GM19468 (cell line): ENCODE measurements around the gene CGNL1.

ENCODE experiments used
- ATAC-seq: cut with Tn5 transposase; IDR thresholded peaks from one replicate; pipeline ENCODE4 v1.9.1; 2021; ENCODE audit warnings: mild to moderate bottlenecking, moderate library complexity, moderate number of reproducible peaks; ENCODE audit not compliant: unreplicated experiment; ENCODE audit errors: extremely low read depth

CGNL1 gene, protein sequence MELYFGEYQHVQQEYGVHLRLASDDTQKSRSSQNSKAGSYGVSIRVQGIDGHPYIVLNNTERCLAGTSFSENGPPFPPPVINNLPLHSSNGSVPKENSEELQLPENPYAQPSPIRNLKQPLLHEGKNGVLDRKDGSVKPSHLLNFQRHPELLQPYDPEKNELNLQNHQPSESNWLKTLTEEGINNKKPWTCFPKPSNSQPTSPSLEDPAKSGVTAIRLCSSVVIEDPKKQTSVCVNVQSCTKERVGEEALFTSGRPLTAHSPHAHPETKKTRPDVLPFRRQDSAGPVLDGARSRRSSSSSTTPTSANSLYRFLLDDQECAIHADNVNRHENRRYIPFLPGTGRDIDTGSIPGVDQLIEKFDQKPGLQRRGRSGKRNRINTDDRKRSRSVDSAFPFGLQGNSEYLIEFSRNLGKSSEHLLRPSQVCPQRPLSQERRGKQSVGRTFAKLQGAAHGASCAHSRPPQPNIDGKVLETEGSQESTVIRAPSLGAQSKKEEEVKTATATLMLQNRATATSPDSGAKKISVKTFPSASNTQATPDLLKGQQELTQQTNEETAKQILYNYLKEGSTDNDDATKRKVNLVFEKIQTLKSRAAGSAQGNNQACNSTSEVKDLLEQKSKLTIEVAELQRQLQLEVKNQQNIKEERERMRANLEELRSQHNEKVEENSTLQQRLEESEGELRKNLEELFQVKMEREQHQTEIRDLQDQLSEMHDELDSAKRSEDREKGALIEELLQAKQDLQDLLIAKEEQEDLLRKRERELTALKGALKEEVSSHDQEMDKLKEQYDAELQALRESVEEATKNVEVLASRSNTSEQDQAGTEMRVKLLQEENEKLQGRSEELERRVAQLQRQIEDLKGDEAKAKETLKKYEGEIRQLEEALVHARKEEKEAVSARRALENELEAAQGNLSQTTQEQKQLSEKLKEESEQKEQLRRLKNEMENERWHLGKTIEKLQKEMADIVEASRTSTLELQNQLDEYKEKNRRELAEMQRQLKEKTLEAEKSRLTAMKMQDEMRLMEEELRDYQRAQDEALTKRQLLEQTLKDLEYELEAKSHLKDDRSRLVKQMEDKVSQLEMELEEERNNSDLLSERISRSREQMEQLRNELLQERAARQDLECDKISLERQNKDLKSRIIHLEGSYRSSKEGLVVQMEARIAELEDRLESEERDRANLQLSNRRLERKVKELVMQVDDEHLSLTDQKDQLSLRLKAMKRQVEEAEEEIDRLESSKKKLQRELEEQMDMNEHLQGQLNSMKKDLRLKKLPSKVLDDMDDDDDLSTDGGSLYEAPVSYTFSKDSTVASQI

DNA sequence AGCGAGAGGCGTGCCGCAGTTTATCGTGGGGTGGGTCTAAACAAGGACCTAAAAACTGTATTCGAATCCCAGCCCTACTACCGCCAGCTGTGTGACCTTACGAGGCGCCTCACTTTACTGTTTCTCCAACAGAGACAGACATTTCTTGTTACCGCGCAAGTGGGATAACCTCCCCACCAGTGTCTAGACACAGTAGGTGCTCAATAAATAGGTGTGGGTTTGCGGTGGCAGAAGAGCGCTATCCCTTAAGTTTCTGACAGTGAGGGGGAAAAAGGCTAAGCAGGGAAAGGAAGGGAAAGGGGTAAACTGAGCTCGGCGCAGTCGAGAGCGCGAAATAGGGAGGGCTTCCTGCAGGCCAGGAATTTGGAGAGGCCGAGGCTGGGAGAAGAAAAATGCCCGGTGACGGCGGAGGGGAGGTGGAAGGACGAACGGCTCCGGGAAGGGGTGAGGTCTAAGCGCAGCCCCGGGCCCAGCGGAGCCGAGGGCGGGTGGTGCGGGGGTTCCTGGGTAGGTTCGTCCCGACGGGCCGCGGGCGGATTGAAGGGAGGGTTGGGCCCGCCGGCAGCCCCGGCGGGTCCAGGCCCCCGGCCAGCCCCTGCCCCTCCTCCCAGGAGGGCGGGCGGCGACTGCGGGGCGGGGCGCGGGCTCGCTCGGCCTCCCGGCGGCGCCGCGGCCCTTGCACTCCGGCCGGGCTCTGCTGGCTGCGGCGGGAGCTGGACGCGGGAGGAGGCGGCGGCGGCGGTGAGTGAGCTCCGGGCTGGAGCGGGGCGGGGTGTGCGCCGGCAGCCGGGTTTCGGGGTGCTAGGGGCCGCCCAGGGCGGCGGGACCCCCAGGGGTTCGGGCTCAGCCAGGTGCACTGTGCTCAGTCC is at the start of gene CGNL1:
Gene CGNL1, plus strand, starts transcription at position 679 of the 869 bp plus-strand sequence. CDS start 61,495 bp downstream, outside the sequence.
- ATAC-seq: no peak

GRCh38 chr15:57327985-57328471 is 48.3 kb upstream of the CGNL1 start:
- no peak for ATAC-seq

GRCh38 chr15:57328479-57328878 is 47.8 kb upstream of the CGNL1 start:
- ATAC-seq: no peak

GRCh38 chr15:57328897-57329296 is 47.4 kb upstream of the CGNL1 start:
- ATAC-seq: no peak

GRCh38 chr15:57329582-57330367 is 46.5 kb upstream of the CGNL1 start:
- ATAC-seq: no peak

DNA sequence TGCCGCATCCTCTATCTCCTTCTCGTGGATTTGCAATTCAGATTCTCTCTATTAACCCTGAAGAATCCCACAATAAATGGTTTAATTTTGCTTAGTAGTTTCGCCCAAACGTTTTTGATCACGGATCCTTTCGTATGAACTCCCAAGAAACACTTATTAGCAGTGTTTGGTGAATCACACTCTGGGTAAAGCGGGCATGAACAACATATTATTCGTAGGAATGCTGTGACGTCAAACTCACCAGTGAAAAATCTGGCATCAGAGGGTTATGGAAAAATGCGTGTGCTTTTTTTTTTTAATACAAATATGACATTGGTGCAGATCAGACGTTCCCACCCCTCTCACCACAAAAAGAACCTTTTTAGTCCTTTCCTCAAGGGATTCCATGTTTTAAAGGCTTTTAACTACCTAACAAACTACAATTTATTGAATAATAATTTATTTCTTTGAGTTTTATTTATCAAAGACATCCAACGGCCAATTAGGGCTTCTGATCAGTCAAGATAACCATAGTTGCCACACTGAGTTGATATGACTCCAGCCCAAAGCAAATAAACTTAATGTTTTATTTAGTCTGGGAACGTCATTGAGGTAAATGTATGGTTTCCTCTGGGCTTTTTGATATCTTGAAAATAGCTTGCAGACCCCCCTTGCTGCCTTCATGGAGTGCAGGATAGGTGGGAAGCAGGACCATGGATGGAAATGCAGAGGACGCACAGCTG is 45.5 kb upstream of the CGNL1 start:
- no peak for ATAC-seq

DNA sequence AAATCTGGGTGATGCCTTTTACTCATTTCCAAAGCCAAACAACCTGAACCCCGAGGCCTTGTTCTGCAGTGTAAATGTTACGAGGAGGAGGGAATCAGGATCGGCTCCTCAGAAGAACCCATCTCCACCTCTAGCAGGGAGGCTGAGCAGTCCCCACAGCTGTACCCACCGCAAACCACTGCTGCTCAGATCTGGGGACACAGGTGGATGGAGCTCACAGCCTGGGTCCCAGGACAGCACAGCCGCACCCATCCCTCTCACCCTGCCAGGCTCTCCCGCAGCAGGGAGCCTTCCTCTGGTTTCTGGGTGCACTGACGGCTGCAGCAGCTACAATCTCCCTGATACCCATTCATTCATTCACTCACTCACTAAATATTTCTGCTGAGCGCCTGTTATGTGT is 44.0 kb upstream of the CGNL1 start:
- ATAC-seq: no peak

- ATAC-seq: no peak
These were observed 42.8 kb upstream of the CGNL1 start for GRCh38 chr15:57333487-57333886.

GRCh38 chr15:57334257-57334656 is 42.0 kb upstream of the CGNL1 start:
- ATAC-seq: no peak

DNA sequence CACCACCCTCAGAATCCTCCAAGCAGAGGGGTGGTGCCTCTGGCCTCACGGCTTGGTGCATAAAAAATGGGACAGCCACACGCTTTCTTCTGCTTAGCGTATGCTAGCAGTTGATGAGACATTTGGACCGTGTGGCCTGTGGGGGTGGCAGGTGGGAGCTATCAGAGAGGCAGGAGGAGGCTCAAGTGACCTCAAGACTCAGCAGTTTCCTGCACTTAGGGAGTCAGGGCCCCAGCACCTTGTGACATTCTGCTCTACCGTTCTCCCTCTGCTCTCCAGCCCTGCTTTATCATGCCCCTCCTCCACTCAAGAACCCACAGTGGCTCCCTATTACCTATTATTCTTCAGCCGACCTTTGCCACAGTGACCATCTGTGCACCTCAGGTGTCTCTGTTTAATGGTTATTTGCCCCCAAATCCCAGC is 41.0 kb upstream of the CGNL1 start:
- no peak for ATAC-seq

DNA sequence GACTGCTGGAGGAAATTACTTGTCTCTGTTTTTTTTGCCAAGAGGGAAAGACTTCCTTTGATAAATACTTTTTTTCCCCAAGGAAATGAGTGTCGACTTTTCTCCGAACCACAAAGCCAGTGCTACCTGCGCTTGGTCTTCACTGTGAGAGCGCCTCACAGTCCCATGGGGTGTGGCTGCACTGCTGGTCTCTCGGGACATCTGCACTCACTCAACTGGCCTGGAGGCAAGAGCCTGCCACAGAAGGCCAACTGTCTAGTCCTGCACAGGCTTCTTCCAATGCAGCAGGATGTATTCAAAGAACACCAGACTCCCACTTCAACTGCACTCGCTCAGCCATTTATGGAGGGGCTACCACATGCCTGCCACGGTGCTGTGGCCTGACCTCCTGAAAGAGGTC is 40.6 kb upstream of the CGNL1 start:
- no peak for ATAC-seq

DNA sequence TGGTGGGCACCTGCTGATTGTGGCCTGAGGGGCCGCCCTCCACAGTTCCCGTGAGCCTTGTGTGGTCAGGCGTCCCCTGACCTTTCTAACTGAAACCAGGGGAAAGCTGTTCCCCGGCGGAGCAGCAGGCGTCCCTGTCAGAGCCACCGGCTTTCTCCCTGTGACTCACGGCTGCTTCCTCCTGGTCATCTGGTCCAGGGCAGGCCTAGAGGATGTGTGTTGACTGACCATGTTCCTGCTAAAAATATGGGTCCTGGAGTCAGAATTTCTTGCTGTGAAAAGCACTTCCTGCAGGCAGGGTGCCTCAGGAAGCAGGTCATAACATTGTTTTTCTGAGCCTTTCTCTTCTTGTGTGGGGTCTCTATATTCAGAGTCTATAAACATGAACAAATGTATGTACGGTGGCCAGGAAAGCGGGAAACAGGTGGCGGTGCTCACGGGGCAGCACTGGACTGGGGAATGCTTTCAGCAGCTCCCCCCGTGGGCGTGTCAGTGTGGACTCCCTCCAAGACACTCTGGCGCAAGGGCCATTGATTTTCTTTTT is 38.4 kb upstream of the CGNL1 start:
- no peak for ATAC-seq

DNA sequence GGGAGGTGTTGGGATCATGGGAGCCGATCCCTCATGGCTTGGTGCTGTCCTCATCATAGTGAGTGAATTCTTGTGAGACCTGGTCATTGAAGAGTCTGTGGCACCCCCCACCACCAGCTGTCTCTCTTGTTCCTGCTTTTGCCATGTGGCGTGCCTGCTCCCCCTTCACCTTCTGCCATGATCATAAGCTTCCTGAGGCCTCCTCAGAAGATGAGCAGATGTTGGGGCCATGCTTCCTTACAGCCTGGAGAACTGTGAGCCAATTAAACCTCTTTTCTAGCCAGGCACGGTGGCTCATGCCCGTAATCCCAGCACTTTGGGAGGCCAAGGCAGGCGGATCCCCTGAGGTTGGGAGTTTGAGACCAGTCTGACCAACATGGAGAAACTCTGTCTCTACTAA is 37.0 kb upstream of the CGNL1 start:
- no peak for ATAC-seq

DNA sequence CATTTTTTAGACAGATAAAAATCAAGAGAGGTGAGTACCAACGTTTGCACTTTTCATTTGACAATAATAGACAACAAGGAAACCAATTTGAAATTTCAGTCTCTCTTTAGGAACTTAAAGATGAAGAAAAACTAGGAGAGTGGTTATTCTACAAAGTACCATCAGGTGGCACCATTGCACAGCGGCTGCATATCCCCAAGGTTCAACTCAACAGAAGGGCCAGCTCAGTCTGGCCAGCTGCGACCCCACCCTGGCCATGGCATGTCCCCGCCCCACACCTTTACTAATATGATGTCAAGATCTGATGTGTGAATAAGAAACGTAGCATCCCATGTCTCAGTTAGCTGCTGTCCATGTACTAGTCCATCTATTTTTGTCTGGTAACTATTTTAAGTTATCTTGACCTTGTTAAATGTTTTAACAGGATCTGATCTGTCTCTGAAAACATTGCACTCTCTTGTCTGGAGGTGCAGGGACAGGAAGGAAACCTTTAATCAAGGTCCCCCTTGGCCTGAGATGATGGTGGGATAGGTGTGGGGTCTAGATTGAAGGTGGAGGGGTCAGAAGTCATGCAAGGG is 35.5 kb upstream of the CGNL1 start:
- no peak for ATAC-seq

- no peak for ATAC-seq
These were observed 33.3 kb upstream of the CGNL1 start for GRCh38 chr15:57343048-57343447.

DNA sequence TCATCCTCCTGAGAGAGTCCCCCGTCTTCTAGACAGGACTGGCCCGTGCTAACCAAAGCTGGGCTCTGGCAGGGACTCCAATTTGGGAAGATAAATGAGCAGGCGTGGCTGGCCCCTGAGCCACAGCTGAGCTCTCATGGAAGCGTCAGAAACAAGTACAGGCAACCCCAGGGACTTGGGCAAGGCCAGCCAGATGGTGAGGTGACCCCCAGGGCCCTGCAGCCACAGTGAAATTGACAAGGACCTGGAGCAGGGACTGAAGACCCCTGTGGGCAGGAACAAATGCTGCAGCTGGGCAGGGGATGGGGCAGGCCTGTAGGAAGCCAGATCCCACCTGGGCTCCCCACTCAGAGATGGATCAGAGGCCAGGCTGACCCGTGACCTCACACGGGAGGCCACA is 32.8 kb upstream of the CGNL1 start:
- ATAC-seq: no peak

- no peak for ATAC-seq
These were observed 32.0 kb upstream of the CGNL1 start for GRCh38 chr15:57344282-57344681.
